Spleen (tissue), 11 donors: ENCODE measurements around the gene CACNA1C. TPM values are rescaled to one million over a fixed set of nuclear protein-coding genes. Genes with fewer than 3 reads are reported as not detected.

Experiments used
- DNase-seq: peaks from one replicate; pipeline ENCODE4 v3.0.0-alpha.2; 2020
- H3K27ac ChIP-seq, 8 donors: fragments of 200-600 bp; sonication (generic) in 7 of 8; 1 replicate in 4 of 8; 2 replicates in 4 of 8; pipeline versions ENCODE4 v1.5.0 to v1.8.0; 2016 to 2021; ENCODE audit warnings: inconsistent platforms in 4 of 8, mild to moderate bottlenecking in 4 of 8, moderate library complexity in 1 of 8
- H3K27me3 ChIP-seq, 7 donors: fragments of 200-600 bp; sonication (generic) in 6 of 7; replicated peaks in 1 of 7; 1 replicate in 4 of 7; 2 replicates in 3 of 7; pipeline versions ENCODE4 v1.5.0 to v1.8.0; 2016 to 2021; ENCODE audit warnings: inconsistent platforms in 3 of 7, mild to moderate bottlenecking in 1 of 7
- H3K36me3 ChIP-seq, 6 donors: fragments of 200-600 bp; sonication (generic) in 5 of 6; 1 replicate in 4 of 6; 2 replicates in 2 of 6; pipeline versions ENCODE4 v1.5.0 to v1.8.0; 2016 to 2021; ENCODE audit warnings: inconsistent platforms in 2 of 6
- H3K4me1 ChIP-seq, 6 donors: fragments of 200-600 bp; sonication (generic) in 5 of 6; 1 replicate in 3 of 6; 2 replicates in 3 of 6; pipeline versions ENCODE4 v1.5.0 to v1.8.0; 2016 to 2021; ENCODE audit warnings: inconsistent platforms in 3 of 6
- H3K4me3 ChIP-seq, 8 donors: fragments of 200-600 bp; sonication (generic) in 7 of 8; 1 replicate in 4 of 8; 2 replicates in 4 of 8; pipeline versions ENCODE4 v1.5.0 to v1.8.0; 2016 to 2021; ENCODE audit warnings: inconsistent platforms in 4 of 8, mild to moderate bottlenecking in 4 of 8, moderate library complexity in 2 of 8
- H3K9me3 ChIP-seq, 8 donors: fragments of 200-600 bp; sonication (generic) in 7 of 8; 1 replicate in 4 of 8; 2 replicates in 4 of 8; pipeline versions ENCODE4 v1.5.0 to v1.8.0; 2016 to 2021; ENCODE audit warnings: inconsistent platforms in 4 of 8
- CTCF ChIP-seq, 11 experiments: fragments of 200-600 bp in 7 of 11; fragments of 450-650 bp in 4 of 11; sonication (generic) in 4 of 11; IDR thresholded peaks in 8 of 11; conservative IDR thresholded peaks in 3 of 11; 1 replicate in 7 of 11; 2 replicates in 4 of 11; pipeline versions ENCODE4 v1.4.0 to v1.8.0; 2016 to 2021; ENCODE audit warnings: antibody characterized with exemption in 11 of 11, inconsistent platforms in 4 of 11, mild to moderate bottlenecking in 1 of 11
- POLR2A ChIP-seq, 3 donors: fragments of 450-650 bp; IDR thresholded peaks; one replicate each; pipeline ENCODE4 v1.5.1; 2017; ENCODE audit warnings: antibody characterized with exemption in 3 of 3, mild to moderate bottlenecking in 1 of 3
- POLR2AphosphoS5 ChIP-seq, 3 donors: sonication (generic); formaldehyde crosslinking; IDR thresholded peaks; one replicate each; pipeline ENCODE4 v1.5.1; 2017; ENCODE audit warnings: antibody characterized with exemption in 3 of 3
- WGBS, 5 donors: extraction: QIAGEN DNeasy Blood & Tissue Kit in 3 of 5; methylation state at CpG; one replicate each; pipeline versions ENCODE4 v1.1.5 to v1.1.7; 2013 to 2018; 5-methylcytosine and 5-hydroxymethylcytosine counted together
- intact Hi-C: fragments of 100-400 bp; cut with DNase I; formaldehyde crosslinking; loops from one replicate; pipeline ENCODE4 v1.15.0; 2023; ENCODE audit warnings: low total_unique reads
- polyA plus RNA-seq, 3 donors: library from polyadenylated mRNA; stranded (reverse); fragments of 200-250 nt; gene quantifications; one replicate each; pipeline ENCODE4 v1.2.1, GENCODE V29; 2013
- total RNA-seq, 7 donors: library from RNA; depleted of rRNA in 3 of 7; stranded (reverse); fragments of >200 nt in 3 of 7; fragmentation: NEBNext Ultra II Directional in 4 of 7; extraction: Animal tissue kit (Norgen Biotek cat#: 25700) in 4 of 7; gene quantifications; one replicate each; pipeline versions ENCODE4 v1.1.0 to v1.2.1, GENCODE V29; 2016 to 2021
- donor health status: healthy with polysubstance abuse.
- donor health status: DM: no; HTN: no; CAD: no; lungs with moderate emphysema.
- donor health status: DM: no; HTN: no; CAD: no.
- donor health status: Bipolar disorder and iron deficiency.
- donor health status: healthy.
- donor health status: DM: no; HTN: no; CAD: no.
- donor health status: DM: yes; HTN: yes; CAD: no.

Gene CACNA1C
- total and polyA plus RNA-seq, 10 donors = 0.67 to 27.6 (median 18.4) TPM

- no peak overlapping the region for H3K4me3 ChIP-seq
- no peaks in the 10 kb centered on the region for H3K9me3 ChIP-seq
- H3K4me1 ChIP-seq = peaks cover 0 to 3% (median 0%) of the 10 kb centered on the region in 6 donors
- 83 to 92% (median 85%) methylated on average over 3 of the region's 3 CpGs for WGBS, 5 donors
- DNase-seq = no peak
- intact Hi-C loops = no loop called here
- no peaks in the 10 kb centered on the region for H3K27me3 ChIP-seq
- TF ChIP-seq POLR2A (IDR thresholded peaks at IDR 0.05) (no peak), CTCF (IDR thresholded peaks at IDR 0.05 in 8 of 11, conservative IDR thresholded peaks at IDR 0.05 in 3 of 11) (no peak), POLR2AphosphoS5 (IDR thresholded peaks at IDR 0.05) (no peak)
- no peaks in the 10 kb centered on the region for H3K36me3 ChIP-seq
- H3K27ac ChIP-seq = no peak overlapping the region
Observed at GRCh38 chr12:2233034-2233433, 180.2 kb downstream of the CACNA1C start.

- no peaks in the 10 kb centered on the region for H3K36me3 ChIP-seq
- TF ChIP-seq POLR2A (IDR thresholded peaks at IDR 0.05) = no peak
- TF ChIP-seq POLR2AphosphoS5 (IDR thresholded peaks at IDR 0.05) = no peak
- no peak for TF ChIP-seq CTCF (IDR thresholded peaks at IDR 0.05 in 8 of 11, conservative IDR thresholded peaks at IDR 0.05 in 3 of 11)
- H3K4me1 ChIP-seq = peaks cover 0 to under 1% (median 0%) of the 10 kb centered on the region in 6 donors
- no peak for DNase-seq
- no peaks in the 10 kb centered on the region for H3K9me3 ChIP-seq
- 79 to 89% (median 84%) methylated on average over 6 of the region's 6 CpGs for WGBS, 5 donors
- intact Hi-C loops = no loop called here
- H3K27me3 ChIP-seq = no peaks in the 10 kb centered on the region
- no peak overlapping the region for H3K4me3 ChIP-seq
- no peak overlapping the region for H3K27ac ChIP-seq
Observed at GRCh38 chr12:2234091-2234490, 181.3 kb downstream of the CACNA1C start.

- Histone ChIP-seq H3K27ac (no peak overlapping the region), H3K36me3 (no peaks in the 10 kb centered on the region), H3K4me1 (peaks cover 0 to under 1% (median 0%) of the 10 kb centered on the region in 6 donors), H3K27me3 (peaks cover 0 to 4% (median 0%) of the 10 kb centered on the region in 7 donors), H3K9me3 (no peaks in the 10 kb centered on the region), H3K4me3 (no peak overlapping the region)
- 89 to 95% (median 91%) methylated on average over 10 of the region's 10 CpGs for WGBS, 5 donors
- intact Hi-C loops = no loop called here
- TF ChIP-seq CTCF (IDR thresholded peaks at IDR 0.05 in 8 of 11, conservative IDR thresholded peaks at IDR 0.05 in 3 of 11) (no peak), POLR2A (IDR thresholded peaks at IDR 0.05) (no peak), POLR2AphosphoS5 (IDR thresholded peaks at IDR 0.05) (no peak)
- no peak for DNase-seq
Observed at GRCh38 chr12:2234646-2235350, 182.0 kb downstream of the CACNA1C start.

- Histone ChIP-seq H3K4me3 (no peak overlapping the region), H3K4me1 (peaks cover 0 to 6% (median 0%) of the 10 kb centered on the region in 6 donors), H3K36me3 (no peaks in the 10 kb centered on the region), H3K9me3 (no peaks in the 10 kb centered on the region), H3K27me3 (peaks cover 0 to 4% (median 0%) of the 10 kb centered on the region in 7 donors), H3K27ac (no peak overlapping the region)
- intact Hi-C loops = no loop called here
- WGBS, 5 donors = 80 to 90% (median 85%) methylated on average over 5 of the region's 5 CpGs
- DNase-seq = no peak
- TF ChIP-seq POLR2AphosphoS5 (IDR thresholded peaks at IDR 0.05) (no peak), POLR2A (IDR thresholded peaks at IDR 0.05) (no peak), CTCF (IDR thresholded peaks at IDR 0.05 in 8 of 11, conservative IDR thresholded peaks at IDR 0.05 in 3 of 11) (no peak)
Observed at GRCh38 chr12:2236506-2237294, 183.9 kb downstream of the CACNA1C start.
